NCI-H1694 treated with DMSO at 0.1 percent for 48 hours (cell line): ENCODE data around the gene NDUFB4.
A peak's percentile ranks its signal among the peaks of the same experiment; 100 is the strongest.

Source experiments
- DNase-seq: peaks from one replicate; lab custom pipeline; 2025; lab: John Stamatoyannopoulos, UW

The NDUFB4 gene

DNA sequence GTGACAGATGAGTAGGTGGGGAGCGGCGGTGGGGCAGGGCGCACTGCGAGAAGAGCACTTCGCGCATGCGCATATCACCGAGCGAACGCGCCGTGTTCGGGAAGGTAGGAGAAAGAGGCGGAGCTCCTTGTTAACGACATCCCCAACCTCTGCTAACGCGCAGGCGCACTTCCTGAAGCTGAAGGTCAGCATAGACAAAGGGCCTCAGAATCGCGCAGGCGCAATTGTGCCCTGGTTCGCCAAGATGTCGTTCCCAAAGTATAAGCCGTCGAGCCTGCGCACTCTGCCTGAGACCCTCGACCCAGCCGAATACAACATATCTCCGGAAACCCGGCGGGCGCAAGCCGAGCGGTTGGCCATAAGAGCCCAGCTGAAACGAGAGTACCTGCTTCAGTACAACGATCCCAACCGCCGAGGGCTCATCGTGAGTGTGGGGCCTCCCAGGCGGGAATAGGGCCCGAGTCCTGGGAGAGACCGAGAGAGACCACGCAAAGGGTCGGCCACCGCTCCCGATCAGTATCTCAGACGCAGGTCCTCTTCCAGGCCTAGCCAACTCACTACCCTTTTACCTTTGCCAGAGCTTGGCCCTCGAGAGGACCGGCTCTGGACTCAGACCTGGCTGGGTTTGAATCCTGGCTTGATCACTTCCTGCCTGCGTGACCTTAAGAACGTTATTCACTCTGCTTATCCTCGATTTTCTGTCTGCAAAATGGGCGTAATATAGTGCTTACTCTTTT lies at the start of gene NDUFB4:
Gene NDUFB4 (plus strand): TSS at position 221 of the 737 bp plus-strand sequence. CDS start 24 bp downstream, at position 245.
- DNase-seq, result peak; percentile 97

DNA sequence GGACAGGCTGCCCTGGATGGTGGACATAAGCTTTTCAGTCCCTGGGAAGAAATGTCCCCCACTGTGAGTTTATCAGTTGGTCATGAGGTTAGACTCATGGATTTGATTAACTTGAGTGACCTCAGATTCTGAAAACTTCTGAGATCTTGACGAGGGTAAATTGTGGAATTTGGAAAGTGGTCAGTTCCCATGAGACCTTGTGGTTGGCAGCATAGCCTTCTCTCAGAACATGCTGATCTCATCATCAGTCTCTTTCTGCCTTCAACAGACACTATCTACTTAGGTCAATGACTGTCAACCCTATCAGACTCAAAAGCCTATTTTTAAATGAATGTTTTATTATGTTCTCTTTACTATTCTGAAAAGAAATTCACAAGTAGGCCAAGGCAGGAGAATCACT lies 45.6 kb upstream of the NDUFB4 start:
- DNase-seq, result no peak

DNA sequence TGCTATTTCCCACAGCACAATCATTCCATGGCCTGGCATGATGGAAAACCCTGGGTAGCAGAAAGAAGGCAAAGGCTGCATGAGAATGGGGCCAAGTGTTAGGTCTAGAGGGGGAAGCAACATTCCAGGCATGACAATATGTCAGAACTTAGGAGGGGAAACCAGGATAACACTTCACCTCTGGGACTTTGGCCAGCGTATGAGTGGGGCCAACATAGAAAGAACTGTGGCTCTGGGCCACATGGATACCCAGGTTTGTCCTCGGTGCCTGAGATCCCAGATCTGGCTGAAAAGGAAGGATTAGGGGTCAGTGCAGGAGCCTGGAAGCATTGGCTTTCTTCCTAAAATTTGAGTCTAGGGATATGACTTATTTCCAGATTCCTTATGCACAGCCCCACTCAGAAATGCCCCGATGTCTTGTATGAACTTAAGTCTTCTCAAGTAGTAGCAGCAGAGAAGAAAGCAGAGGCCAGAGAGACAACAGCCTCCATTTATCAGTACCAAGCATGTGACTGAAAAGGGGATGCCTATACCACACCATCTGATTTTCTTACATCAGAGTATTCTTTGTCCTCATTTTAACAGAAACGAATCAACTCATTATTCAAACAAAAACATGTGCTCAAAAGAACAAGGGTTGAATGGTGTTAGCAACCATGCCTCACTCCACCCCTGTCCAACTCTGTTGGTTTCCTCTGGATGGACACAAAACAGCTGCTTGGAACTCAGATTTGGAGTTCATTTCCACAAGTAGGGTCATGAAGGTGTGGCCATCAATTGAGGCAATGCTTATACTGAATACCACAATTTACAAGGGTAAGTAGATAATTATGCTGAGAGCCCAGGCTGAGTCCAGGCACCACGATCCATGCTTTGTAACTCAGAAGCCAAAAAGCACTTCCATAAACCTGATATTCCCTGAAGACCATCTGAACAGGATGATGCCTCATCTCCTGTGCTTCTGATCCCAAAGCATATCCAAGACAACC lies 43.7 kb upstream of the NDUFB4 start:
- DNase-seq, result no peak

DNA sequence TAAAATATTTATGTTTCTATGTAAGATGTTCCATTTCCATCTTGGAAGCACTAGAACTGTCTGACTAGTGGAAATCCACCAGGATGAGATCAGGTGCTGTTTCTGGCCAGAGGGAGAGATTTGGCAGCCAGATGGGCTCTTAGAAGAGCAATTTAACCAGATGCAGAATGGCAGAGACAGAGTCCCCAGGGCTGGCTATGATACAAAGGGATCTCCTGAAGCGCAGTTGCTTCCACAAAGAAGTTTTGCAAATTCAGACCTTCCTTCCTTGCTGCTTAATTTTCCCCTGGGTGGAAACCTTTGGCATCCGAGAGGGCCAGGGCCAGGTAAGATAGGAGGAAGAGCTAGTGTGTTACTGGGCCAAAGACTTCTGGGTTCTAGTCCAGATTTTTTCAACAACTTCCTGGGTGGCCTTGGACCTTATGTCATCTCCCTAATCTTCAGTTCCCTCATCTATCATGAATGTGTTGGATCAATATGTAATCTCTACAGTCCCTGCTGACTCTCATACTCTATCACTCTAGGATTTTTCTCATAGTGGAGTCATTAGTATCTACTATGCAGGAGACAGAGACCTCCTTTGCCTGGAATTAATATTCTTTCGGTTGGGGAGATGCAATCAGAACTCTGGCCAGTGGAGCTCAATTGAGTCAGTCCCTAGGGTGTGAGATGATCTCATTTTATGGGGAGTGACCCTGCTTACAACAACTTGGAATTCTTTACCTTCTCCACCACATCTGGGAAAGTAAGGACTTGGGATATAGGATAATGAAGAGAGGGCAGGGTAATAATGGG lies 41.1 kb upstream of the NDUFB4 start:
- no peak for DNase-seq

DNA sequence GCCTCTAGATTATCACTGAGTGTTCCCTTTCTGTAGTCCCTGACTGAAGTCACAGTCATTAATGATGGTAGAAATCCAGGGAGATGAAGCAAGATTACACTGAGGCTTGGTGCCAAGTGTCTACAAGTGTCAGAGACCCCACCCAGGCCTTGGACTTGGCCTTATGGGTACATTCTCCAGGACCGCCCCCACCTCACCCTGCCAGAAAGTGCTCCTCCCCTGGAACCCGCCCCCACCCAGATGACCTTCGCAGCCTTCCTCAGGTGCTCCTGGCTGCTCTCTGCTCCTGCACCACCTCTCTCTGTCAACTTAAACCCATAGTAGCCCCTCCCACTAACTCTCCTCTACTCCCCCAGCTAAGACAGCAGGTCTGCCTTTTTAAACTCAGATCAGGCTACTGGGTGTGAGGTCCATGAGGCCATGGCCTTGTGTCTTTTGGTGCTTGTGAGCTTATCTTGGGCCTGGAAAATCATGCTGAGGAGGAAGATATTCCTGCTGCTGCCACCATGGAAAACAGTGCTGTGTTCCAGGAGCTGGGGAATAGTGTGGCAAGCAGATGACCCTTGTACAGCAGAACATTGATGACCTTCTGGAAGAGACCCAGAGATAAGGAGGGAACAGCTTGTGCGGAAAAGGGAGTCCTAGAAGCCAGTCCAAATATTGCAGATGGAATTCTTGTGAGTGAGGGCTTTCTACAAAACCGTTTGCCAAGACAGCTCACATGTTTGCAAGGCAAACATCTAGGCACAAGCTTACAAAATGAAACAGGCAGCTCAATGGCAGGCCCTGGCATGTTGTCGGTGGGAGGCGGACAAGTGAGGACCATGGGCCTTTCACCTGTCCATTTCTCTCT lies 40.3 kb upstream of the NDUFB4 start:
- no peak for DNase-seq

DNA sequence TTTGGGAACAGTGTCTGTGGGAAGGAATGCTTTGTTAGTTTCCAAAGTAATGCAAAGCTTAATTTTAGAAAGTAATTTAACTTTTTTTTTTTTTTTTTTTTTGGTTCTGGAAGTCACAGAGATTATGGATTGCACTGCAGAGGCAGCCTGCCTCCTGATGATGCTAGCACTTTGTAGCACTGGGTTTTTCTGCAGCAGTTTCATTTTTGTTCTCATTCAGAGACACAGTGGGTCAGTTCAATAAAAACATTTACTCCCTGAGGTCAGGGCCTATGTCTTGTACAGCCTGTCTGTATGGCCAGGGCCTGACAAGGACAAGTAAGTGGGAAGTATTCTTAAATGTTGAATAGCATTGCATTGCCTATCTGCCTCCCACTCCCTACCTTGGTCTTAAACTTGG lies 39.0 kb upstream of the NDUFB4 start:
- no peak for DNase-seq

DNA sequence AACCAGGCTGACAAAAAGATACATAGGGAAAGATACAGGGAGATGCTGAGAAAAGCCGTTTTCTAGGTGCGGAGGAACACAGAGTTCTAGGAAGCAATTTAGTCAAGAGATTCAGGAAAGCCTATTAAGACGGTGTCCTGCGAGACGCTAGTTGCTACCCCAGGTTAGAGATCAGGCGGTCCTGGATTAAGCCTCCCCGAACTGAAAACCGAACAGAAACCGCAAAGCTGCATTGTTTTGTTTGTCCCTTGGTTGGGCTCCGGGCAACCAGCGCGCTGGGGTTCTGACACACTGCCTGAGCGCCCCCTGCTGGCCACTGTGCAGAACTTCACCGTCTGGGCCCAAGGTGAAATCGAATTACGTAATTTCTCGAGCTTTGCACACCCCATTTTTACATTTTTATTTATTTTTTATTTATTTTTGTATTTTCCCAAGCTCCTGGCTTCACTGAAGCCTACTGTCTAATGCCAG lies 37.3 kb upstream of the NDUFB4 start:
- peak; percentile 64 for DNase-seq

DNA sequence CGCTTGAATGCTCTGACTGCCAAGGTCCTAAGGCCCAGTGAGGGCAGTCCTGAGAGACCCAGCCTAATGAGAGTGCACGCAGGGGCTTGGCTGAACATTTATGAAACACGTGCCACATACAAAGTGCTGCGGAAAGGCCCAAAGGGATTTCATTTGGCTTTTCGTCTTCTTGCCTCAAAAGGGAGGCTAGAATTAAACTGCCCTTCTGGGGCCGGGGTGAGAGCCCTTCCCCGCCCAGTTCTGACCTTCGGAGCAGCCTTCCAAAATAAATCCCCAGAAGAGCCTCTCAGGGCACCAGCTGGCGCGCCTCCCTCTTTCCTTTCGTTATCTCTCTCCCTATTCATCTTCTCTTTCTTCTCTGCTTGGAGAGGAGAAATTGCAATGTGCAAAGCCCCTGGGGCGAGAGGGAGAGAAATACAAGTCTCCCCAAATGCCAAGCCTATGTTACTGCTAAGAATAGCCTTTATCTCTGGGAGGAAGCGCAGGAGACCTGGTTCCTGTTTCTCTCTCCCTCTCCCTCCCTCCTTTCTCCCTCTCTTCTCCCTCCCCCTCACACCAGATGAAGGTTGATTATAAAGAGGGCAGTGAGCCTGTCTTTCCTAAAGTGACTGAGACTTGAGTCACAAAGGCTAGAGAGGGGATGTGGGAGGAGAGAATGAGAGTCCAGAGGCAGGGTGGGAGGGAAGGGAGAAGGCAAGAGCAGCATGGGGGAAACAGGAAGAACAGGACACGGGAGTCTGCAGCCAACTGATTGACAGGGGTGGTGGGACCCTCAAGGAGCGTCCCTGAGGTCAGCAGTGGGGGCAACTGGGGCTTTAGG lies 36.7 kb upstream of the NDUFB4 start:
- no peak for DNase-seq

DNA sequence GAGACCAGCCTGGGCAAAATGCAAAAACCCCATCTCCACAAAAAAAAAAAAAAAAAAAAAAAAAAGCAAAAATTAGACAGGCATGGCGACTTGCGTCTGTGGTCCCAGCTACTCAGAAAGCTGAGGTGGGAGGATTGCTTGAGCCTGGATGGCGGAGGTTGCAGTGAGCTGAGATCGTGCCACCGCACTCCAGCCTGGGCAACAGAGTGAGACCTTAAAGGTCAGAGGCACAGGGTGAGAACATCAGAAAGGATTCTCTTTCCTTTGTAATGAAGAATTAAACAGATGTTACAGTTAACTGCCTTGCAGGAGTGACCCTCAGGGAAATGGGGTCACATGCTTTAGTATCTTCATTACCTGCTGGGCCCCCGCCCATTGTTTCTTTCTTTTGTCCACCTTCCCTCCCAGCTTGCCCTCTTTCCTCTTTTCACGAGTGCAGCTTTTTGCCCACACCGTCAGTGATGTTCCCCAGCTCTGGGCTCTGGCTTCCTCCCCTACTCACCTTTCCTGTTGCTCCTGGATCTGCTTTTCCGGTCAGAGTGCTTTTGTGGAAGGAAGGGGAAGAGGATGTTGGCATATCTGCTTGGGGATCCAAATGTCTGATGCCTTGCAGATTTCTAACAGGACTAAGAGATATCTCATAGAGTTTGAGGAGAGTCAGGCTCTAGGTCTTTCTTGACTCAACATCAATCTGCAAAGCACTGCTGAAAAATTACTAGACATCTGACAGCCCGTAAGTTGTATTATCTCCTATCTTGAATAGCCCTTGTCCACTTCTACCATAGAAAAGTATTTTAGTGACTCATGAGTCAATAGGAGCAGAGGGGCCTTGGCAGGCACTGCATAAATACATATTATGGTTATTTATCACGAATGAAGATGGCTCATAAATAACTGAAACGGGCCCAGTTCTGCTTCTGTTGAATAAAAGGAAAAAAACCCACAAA lies 35.6 kb upstream of the NDUFB4 start:
- DNase-seq, result no peak

DNA sequence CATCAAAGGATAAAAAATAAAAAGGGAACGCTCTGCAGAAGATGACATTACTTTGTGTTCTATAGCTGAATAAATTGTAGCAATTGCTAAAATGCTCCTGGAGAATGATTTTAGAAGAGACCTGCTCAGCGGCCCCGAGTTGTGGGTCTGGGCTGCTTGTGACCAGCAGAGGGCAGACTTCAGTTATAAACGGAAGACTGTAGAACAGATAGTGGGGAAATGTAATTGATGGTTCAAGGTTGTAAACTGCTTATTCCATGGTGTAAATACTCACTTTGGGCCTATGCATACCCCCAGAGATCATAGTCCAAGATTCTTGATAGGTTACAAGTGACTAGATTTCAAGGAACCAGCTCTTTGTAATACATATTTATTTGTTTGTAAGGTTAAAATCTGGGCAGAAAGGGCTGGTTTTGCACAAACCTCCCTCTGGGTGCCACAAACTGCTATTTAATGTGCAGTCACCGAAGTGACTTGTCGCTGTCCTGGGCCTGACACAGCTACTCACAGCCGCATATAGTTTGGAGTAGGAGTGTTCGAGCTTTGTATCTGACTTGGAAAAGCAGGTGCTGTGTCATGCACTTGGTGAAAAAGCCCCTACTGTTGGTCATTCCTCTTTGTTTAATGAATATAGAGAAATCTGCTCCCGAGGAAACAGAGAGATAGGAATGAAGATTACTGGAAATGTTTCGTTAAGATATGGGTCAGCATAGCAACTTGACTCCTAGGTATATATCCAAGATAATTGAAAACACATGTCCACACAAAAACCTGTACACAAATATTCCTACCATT lies 34.7 kb upstream of the NDUFB4 start:
- peak; percentile 51 for DNase-seq

DNA sequence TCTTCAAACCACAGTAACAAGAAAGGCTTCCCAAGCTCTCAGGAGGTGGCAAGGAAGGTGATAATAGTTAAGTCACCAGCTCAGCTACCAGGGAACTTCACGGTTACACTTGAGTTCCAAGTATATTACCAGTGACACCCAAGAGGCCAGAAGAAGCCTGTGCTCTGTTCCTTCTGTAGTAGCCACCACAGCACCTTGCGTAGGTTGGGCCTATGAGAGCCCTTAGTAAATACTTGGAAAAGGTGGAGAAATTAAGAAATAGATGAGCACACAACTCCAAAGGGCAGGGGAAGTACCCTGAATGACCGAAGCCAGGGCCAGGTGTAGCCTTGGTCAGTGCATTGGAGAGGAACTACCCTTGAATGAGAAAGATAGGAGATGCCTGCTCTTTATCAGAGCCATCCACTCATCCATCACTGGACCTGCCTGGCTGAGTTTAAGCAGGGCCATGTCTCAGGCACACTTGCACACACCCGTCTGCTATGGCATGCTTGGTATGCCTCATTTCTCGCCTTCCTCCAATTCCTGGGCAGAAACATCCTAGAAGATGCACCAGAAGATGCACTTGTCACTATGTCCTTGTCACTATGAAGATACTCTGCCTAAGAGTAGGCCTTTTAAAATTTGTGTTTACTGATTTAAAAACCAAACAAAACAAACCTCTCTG lies 32.6 kb upstream of the NDUFB4 start:
- no peak for DNase-seq

DNA sequence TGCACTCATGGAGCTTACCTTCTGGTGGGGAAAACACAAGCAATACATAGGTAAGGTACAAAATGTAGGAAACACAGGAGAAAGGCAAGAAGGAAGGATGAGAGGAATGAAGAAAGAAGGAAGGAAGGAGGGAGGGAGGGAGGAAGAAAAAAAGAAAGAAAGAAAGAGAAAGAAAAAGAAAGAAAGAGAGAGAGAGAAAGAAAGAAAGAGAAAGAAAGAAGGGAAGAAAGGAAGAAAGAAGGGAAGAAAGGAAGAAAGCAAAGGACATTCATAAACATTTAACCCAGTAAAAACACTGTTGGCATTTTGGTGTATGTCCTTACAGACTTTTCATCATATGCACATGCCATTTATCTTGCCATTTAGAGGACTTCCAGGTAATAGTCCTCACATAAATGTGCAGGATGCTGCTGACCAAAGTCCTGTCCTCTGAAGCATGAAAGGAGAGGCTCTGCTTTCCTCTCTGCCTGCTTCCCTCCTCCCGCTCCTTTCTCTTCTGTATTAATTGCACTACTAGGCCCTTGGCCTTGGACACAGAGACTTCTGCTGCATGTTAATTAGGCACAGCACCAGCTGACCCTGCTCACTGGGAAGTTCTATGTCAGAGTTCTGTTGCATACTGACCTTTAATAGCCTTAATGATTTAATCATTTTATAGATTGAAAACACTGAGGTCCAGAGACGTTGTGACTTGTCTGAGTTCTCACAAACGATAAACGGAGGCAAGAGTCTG lies 29.7 kb upstream of the NDUFB4 start:
- no peak for DNase-seq

DNA sequence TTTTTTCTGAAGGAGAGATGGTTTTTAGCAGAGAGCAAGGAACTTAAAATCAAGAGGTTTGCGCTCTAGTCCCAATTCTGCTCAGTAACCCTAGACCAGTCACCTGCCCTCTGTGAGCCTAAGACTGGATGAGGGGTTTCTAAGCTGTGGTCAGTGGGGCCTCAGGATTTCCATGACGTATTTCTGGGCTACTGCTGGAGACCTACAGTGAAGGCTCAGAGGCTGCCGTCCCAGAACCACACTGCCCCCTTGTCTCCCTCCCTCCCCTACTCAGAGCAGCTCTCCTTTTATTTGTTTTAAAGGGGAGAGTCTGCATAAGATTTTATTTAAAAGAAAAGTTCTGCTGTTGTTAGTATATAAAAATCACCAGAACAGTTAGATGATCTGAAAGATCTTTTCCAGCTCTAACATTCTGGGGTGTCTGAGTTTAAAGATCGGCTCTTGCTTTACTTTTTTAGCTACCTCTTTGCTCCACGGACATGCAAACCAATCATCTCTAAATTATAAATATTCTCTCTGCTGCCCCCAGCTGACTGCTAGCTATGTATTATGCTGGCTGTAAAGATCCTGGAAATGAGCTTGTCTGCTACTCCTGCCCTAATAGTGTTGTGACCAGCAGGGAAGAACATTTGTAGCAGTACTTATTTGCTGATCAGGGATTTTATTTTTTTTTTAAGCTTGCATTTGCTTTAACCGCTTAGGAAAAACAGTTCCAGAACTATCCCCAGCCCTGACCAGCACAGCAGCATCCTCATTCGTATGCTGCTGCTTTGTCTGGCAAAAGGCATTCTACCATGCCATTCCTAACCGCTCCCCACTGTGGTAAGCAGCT lies 28.6 kb upstream of the NDUFB4 start:
- DNase-seq, result peak; percentile 61

DNA sequence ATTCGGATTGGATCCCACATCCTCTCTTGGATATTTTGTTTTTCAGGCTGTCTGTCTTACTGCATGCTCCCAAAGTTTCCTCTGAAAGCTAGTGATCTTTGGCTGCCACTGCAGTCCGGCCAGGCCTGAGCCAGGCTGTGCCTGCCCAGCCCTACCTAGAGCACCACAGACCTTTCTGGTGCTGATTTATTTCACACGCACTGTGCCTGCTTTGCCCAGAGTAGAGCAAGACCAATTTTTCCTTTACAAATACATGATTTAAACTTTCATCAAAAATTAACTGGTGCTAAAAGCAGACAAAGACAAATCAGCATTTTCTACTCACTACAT lies 28.0 kb upstream of the NDUFB4 start:
- no peak for DNase-seq

DNA sequence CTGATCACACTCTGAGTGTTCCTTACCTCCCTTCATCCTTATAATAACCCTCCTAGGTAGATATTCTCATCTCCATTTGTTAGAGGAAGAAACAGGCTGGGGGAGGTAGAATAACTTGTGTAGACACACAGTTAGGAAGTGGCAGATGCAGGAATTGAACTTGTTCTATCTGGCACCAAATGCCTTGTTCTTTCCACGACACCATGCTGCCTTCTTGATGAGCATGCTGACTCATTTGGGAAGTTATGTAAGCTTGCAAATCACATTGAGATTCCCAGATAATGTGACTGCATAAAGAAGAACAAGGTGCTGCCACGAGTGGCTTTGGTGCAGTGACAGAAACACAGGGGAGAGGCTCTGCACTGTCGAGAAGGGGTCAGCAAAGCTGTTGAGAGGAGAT lies 27.5 kb upstream of the NDUFB4 start:
- DNase-seq, result no peak
